HG02798 (cell line): ENCODE data around the gene BIN1.
"Not testable (repeated sequence)": the region's sequence is repeated elsewhere in the genome, so short reads cannot be mapped to it uniquely, and the experiment has no call there.

Experiments used
- ATAC-seq: cut with Tn5 transposase; IDR thresholded peaks from one replicate; pipeline ENCODE4 v1.9.1; 2021; ENCODE audit warnings: mild to moderate bottlenecking; ENCODE audit not compliant: unreplicated experiment, poor library complexity

BIN1 gene

GRCh38 chr2:127037476-127037875 lies 69.5 kb downstream of the BIN1 start:
- no peak for ATAC-seq

- ATAC-seq = peak; percentile 70
Measured at GRCh38 chr2:127034883-127035611, 71.9 kb downstream of the BIN1 start.

- no peak for ATAC-seq
Measured at GRCh38 chr2:127034051-127034450, 72.9 kb downstream of the BIN1 start.

DNA sequence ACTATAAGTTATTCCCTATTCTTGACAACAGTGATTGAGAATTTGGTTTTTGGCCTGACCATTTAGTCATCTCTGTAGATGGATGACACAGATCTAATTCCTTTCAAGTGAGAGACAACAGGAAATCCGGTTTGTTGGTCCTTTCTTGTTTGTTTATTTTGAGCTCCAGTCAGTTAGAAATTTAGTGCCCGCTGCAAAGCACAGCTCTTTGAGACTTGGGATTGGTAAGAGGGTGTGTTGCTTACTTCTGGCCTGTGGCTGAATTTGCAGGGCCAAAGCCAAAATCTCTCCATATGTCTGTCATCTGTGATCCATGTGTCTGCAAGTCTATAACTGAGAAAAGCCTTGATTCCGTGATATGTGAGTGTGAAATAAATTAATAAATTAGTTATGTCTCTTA lies 74.3 kb downstream of the BIN1 start:
- ATAC-seq = no peak

DNA sequence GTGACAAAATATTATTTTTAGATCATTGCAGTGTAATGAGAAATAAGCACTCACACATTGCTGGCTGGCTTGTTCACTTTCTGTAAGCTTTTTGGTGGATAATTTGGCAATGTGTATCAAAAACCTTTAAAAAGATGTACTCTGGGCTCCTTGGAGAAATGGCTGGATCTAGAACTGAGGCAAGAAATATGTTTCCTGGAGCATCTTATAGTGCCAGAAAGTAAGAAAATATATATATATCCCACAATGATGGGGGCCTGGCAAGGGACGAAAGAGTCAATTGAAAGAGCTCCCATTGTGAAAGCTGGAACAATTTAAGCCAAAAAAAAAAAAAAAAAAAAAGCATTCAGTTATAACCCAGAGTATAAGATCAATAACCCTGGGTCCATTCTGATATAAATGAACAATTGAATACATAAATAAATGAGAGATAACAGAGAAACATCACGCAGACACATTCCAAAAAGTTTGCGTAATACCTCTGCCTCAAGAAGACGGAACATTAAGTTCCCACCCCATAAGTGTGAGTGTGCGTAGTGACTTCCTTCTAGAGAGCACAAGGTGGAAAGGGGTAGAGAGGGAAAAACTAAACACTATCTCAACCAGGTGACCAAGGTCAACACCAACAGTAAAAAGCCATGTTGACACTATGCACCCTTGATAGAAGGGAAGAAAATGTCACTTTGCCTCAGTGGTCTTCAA lies 77.5 kb downstream of the BIN1 start:
- no peak for ATAC-seq

GRCh38 chr2:127028745-127029144 lies 78.2 kb downstream of the BIN1 start:
- ATAC-seq = not testable (repeated sequence)

DNA sequence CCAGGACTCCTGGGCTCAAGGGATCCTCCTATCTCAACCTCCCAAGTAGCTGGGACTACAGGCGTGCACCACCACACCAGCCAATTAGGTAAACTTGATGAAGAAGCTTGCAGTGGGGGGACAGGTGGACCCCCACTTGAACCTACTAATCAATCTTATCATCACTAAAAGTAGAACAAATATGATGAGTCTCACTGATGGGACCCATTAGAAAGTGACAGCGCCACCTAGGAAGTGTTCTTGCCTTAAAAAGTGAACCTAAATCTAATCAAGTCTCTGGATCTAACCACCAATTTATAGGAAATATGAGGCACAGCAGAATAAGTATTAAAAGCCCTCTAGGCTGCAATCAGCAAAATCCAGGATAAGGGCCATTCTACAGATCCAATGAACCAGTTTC lies 79.2 kb downstream of the BIN1 start:
- ATAC-seq = no peak

GRCh38 chr2:127025359-127026166 lies 81.4 kb downstream of the BIN1 start:
- peak; percentile 95 for ATAC-seq

GRCh38 chr2:127024769-127025358 lies 82.1 kb downstream of the BIN1 start:
- ATAC-seq = peak; percentile 10

DNA sequence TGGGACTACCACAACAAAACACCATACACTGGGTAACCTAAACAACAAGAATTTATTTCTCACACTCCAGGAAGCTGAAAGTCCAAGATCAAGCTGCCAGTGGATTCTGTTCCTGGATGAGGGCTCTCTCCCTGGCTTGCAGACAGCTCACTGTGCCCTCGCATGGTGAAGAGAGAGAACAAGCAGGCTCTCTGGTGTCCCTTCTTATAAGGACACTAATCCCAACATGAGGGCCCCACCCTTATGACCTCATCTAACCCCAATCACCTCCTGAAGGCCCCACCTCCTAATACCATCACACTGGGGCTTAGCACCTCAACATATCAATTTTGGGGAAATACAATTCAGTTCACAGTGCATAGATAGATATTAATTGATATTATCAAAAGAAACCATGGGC lies 83.5 kb downstream of the BIN1 start:
- no peak for ATAC-seq

DNA sequence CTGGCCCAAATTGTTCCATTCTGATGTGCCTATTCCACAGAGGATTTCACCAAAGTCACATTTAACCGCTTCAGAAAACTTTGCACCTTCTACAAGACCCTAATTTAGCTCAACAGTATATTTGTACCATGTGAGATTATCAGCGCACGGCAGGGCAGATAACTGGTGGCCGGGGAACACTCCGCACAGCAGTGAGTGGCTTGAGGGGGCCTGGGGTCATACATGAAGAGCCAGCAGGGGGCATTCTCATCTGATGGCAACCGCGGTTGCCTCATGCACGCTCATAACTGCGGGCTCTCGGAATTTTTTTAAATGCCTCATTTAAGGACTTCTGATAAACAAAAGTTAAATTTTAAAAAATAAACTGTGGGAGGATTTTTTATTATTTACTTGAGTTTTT lies 84.1 kb downstream of the BIN1 start:
- no peak for ATAC-seq

DNA sequence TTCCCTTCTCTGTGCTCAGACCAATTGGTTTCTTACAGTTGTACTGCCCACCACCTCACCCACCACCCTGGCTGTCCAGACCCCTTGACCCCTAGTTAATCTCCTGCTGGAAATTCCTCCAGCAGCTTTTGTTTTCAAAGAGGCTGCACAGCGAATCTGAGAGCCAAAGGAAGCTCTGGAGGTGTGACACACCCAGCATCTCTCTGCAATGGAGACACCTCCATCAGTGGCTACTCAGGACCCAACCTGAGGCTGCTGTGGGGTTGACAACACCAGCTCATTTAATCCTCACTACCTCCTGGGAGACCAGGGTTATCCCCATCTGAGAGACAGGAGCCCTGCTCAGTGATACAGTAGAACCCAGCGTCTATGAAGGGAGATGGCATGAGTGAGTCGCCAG lies 86.4 kb downstream of the BIN1 start:
- no peak for ATAC-seq

GRCh38 chr2:127017548-127017947 lies 89.4 kb downstream of the BIN1 start:
- ATAC-seq = no peak

GRCh38 chr2:127016329-127016728 lies 90.6 kb downstream of the BIN1 start:
- no peak for ATAC-seq

- ATAC-seq = no peak
Measured at GRCh38 chr2:127015106-127015910, 91.6 kb downstream of the BIN1 start.

DNA sequence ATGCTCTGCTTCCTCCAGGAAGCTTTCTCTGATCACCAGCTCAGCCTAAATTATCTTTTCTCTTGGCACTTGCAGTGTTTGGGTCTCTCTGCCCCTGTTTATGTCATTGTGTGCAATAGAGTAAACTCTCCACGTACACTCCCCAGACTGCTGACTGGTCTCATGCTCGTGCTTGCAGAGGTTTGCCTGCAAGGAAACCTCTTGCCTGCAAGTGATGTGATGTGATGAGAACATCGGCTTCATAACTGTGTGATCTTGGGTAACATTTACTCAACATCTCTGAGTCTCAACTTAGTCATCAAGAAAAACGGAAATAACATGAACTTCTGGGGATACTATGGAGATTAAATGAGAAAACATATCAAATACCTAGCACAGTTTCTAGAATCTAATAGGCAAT lies 92.3 kb downstream of the BIN1 start:
- ATAC-seq = no peak

- ATAC-seq = no peak
Measured at GRCh38 chr2:127014224-127014623, 92.7 kb downstream of the BIN1 start.

- no peak for ATAC-seq
Measured at GRCh38 chr2:127012868-127013267, 94.1 kb downstream of the BIN1 start.

- ATAC-seq = no peak
Measured at GRCh38 chr2:127012215-127012614, 94.7 kb downstream of the BIN1 start.

GRCh38 chr2:127011796-127012195 lies 95.2 kb downstream of the BIN1 start:
- ATAC-seq = no peak
